IMR-90 (cell line): Measurements from ENCODE around the gene ROR2. TPM values are rescaled to one million over a fixed set of nuclear protein-coding genes. Genes with fewer than 3 reads are reported as not detected.

Experiments
- ATAC-seq: fragments of 200-7000 bp; cut with Tn5 transposase; 2 replicates; pipeline ENCODE4 v1.9.1; 2020; ENCODE audit warnings: low read depth, mild to moderate bottlenecking, moderate library complexity
- BruUV-seq: library from RNA; stranded (reverse); fragments of 400-500 nt; replicated peaks from 2 replicates; lab custom pipeline; 2021; lab: Mats Ljungman, UMichigan
- CTCF ChIA-PET: fragments of 300-600 bp; formaldehyde crosslinking; extraction: SDS; loops from one replicate; lab custom pipeline; 2021; ENCODE audit warnings: antibody characterized with exemption; lab: Yijun Ruan, JAX
- POLR2A ChIA-PET: fragments of 300-600 bp; sonication (Branson Sonifier 250); formaldehyde crosslinking; loops from one replicate; lab custom pipeline; 2022; ENCODE audit warnings: antibody characterized with exemption; ENCODE audit not compliant: unreplicated experiment; lab: Charles Lee
- DNase-seq: peaks from one replicate; pipeline ENCODE4 v3.0.0; 2013
- H2AFZ ChIP-seq: replicated peaks from 2 replicates; pipeline ENCODE3; 2013; ENCODE audit warnings: low read length, mild to moderate bottlenecking; ENCODE audit not compliant: poor library complexity
- H2AK5ac ChIP-seq: 2 replicates; pipeline ENCODE4 v1.6.1; 2013; ENCODE audit warnings: low read depth, low read length, inconsistent platforms
- H2AK9ac ChIP-seq: replicated peaks from 2 replicates; pipeline ENCODE3; 2013; ENCODE audit warnings: mild to moderate bottlenecking, low read depth, low read length, moderate library complexity; ENCODE audit not compliant: poor library complexity
- H2BK120ac ChIP-seq: 2 replicates; pipeline ENCODE4 v1.6.1; 2013; ENCODE audit warnings: low read depth, low read length, inconsistent platforms
- H2BK15ac ChIP-seq: 3 replicates; pipeline ENCODE4 v1.6.1; 2013; ENCODE audit warnings: low read depth, low read length, inconsistent platforms
- H2BK20ac ChIP-seq: 2 replicates; pipeline ENCODE4 v1.6.1; 2013; ENCODE audit warnings: low read depth, mild to moderate bottlenecking, inconsistent platforms, low read length, moderate library complexity
- H2BK5ac ChIP-seq: 2 replicates; pipeline ENCODE4 v1.6.1; 2013; ENCODE audit warnings: mild to moderate bottlenecking, low read depth, low read length, inconsistent platforms; ENCODE audit not compliant: poor library complexity, severe bottlenecking
- H3K14ac ChIP-seq: replicated peaks from 2 replicates; pipeline ENCODE4 v1.6.1; 2013; ENCODE audit warnings: low read depth, low read length, inconsistent platforms
- H3K18ac ChIP-seq: 2 replicates; pipeline ENCODE4 v1.6.1; 2013; ENCODE audit warnings: low read depth, low read length, control low read depth
- H3K23ac ChIP-seq: 2 replicates; pipeline ENCODE4 v1.6.1; 2013; ENCODE audit warnings: low read depth, low read length, inconsistent platforms
- H3K27ac ChIP-seq: 2 replicates; pipeline ENCODE4 v1.5.1; 2013; ENCODE audit warnings: mild to moderate bottlenecking, control low read depth, low read length; ENCODE audit not compliant: insufficient read depth
- H3K27me3 ChIP-seq: 2 replicates; pipeline ENCODE4 v1.6.1; 2013; ENCODE audit warnings: low read length; ENCODE audit not compliant: control insufficient read depth, insufficient read depth
- H3K36me3 ChIP-seq: 2 replicates; pipeline ENCODE4 v1.6.1; 2013; ENCODE audit warnings: low read length, mixed read lengths; ENCODE audit not compliant: control insufficient read depth, insufficient read depth
- H3K4ac ChIP-seq: 2 replicates; pipeline ENCODE4 v1.6.1; 2013; ENCODE audit warnings: low read depth, low read length, inconsistent platforms
- H3K4me1 ChIP-seq: 2 replicates; pipeline ENCODE4 v1.6.1; 2013; ENCODE audit warnings: low read length, mixed read lengths; ENCODE audit not compliant: control insufficient read depth, insufficient read depth
- H3K4me2 ChIP-seq: 2 replicates; pipeline ENCODE4 v1.6.1; 2013; ENCODE audit warnings: low read depth, mild to moderate bottlenecking, control low read depth, low read length, moderate library complexity
- H3K4me3 ChIP-seq: 2 replicates; pipeline ENCODE4 v1.5.1; 2013; ENCODE audit warnings: low read depth, mild to moderate bottlenecking, control low read depth, low read length, moderate library complexity; ENCODE audit not compliant: insufficient read depth
- H3K56ac ChIP-seq: 2 replicates; pipeline ENCODE4 v1.6.1; 2013; ENCODE audit warnings: low read length, inconsistent platforms; ENCODE audit not compliant: insufficient read depth; ENCODE audit errors: extremely low read depth
- H3K79me1 ChIP-seq, 2 experiments: 2 replicates each; pipeline ENCODE4 v1.6.1; 2013; ENCODE audit warnings: low read length in 2 of 2, inconsistent platforms in 1 of 2, low read depth in 1 of 2
- H3K9ac ChIP-seq: 2 replicates; pipeline ENCODE4 v1.6.1; 2013; ENCODE audit warnings: low read depth, low read length, control low read depth
- H3K9me1 ChIP-seq: 2 replicates; pipeline ENCODE4 v1.6.1; 2013; ENCODE audit warnings: low read length, inconsistent platforms; ENCODE audit not compliant: insufficient read depth
- H3K9me3 ChIP-seq: 2 replicates; pipeline ENCODE4 v1.6.1; 2013; ENCODE audit warnings: low read length; ENCODE audit not compliant: control insufficient read depth, insufficient read depth
- H4K20me1 ChIP-seq: 2 replicates; pipeline ENCODE4 v1.6.1; 2013; ENCODE audit warnings: low read length, inconsistent platforms; ENCODE audit not compliant: insufficient read depth
- H4K5ac ChIP-seq: 2 replicates; pipeline ENCODE4 v1.6.1; 2013; ENCODE audit warnings: mild to moderate bottlenecking, low read depth, low read length, control low read depth
- H4K8ac ChIP-seq, 2 experiments: 2 replicates each; pipeline ENCODE4 v1.6.1; 2013; ENCODE audit warnings: low read depth in 2 of 2, low read length in 2 of 2, control low read depth in 1 of 2, inconsistent platforms in 1 of 2
- H4K91ac ChIP-seq: 2 replicates; pipeline ENCODE4 v1.6.1; 2013; ENCODE audit warnings: low read depth, low read length, inconsistent platforms; ENCODE audit not compliant: insufficient read depth
- MAFK ChIP-seq: IDR thresholded peaks from 2 replicates; pipeline ENCODE4 v1.6.1; 2012; ENCODE audit warnings: low read depth, low read length, improper control_type of control experiment
- MXI1 ChIP-seq: IDR thresholded peaks from 2 replicates; pipeline ENCODE4 v1.6.1; 2012; ENCODE audit warnings: low read depth, mild to moderate bottlenecking, low read length, moderate library complexity, borderline replicate concordance
- POLR2A ChIP-seq: IDR thresholded peaks from 2 replicates; pipeline ENCODE4 v1.6.1; 2012; ENCODE audit warnings: mild to moderate bottlenecking, low read depth, low read length
- WGBS, 2 experiments: methylation state at CpG; one replicate each; pipeline versions ENCODE4 v1.1.5 to v1.1.7; 2013; ENCODE audit warnings: missing lambda C conversion rate in 2 of 2; ENCODE audit not compliant: insufficient read length in 1 of 2; ENCODE audit errors: extremely low coverage in 2 of 2; 5-methylcytosine and 5-hydroxymethylcytosine counted together
- dilution Hi-C: fragments of 300-500 bp; cut with HindIII; formaldehyde crosslinking; loops from one replicate; pipeline ENCODE4 v1.14.3; 2018; ENCODE audit warnings: low sequenced_read_pairs; ENCODE audit not compliant: unreplicated experiment
- in situ Hi-C: fragments of 300-500 bp; cut with MboI; formaldehyde crosslinking; loops from 3 replicates; pipeline ENCODE4 v1.14.3; 2019; ENCODE audit warnings: low sequenced_read_pairs, inconsistent platforms, mixed read lengths
- intact Hi-C: fragments of 100-400 bp; cut with micrococcal nuclease; formaldehyde crosslinking; loops from 2 replicates; pipeline ENCODE4 v1.10.0; 2022
- polyA plus RNA-seq, 3 experiments: library from polyadenylated mRNA; depleted of rRNA; stranded (reverse); fragments of >200 nt; gene quantifications; 2 replicates each; pipeline ENCODE4 v1.2.3, GENCODE V29; 2012; ENCODE audit warnings: low replicate concordance in 1 of 3
- total RNA-seq: library from RNA; depleted of rRNA; stranded (reverse); fragments of >200 nt; gene quantifications from 2 replicates; pipeline ENCODE4 v1.2.3, GENCODE V29; 2012
- TF ChIP-seq, protein P1 (sequence below): fragments of 150-350 bp; IDR thresholded peaks from 2 replicates; pipeline ENCODE4 v1.6.1; 2016; ENCODE audit warnings: low read depth, mild to moderate bottlenecking, low read length, moderate library complexity, borderline replicate concordance

ROR2 gene
- total and polyA plus RNA-seq, 2 of the 4 experiments (the other 2 are of a cell fraction): 2.3 to 4.8 TPM

GRCh38 chr9:91735049-91735448 is 215.0 kb downstream of the ROR2 start:
- no peaks in the 10 kb centered on the region for H4K20me1 ChIP-seq
- H2BK5ac ChIP-seq: no peak overlapping the region
- H3K56ac ChIP-seq: no peak overlapping the region
- H3K9me1 ChIP-seq: no peaks in the 10 kb centered on the region; the same call in 1 of the 2 replicates
- no peak overlapping the region for H4K8ac ChIP-seq
- intact Hi-C loops: loop anchor here (2.0 kb wide), 1 partner anchor 214 kb away; no protein-coding TSS in a partner anchor
- peaks cover 43% of the 10 kb centered on the region; the same call in 1 of the 2 replicates for H3K36me3 ChIP-seq
- H2AK5ac ChIP-seq: no peak overlapping the region
- no peak overlapping the region for H3K23ac ChIP-seq
- ATAC-seq (no peak; the same call in 1 of the 2 replicates), DNase-seq (no peak)
- no peak overlapping the region for H3K27ac ChIP-seq
- no peaks in the 10 kb centered on the region for H3K4me1 ChIP-seq
- no peak overlapping the region for H2BK120ac ChIP-seq
- no peak overlapping the region for H2AFZ ChIP-seq
- TF ChIP-seq POLR2A (no peak), MXI1 (no peak), MAFK (no peak)
- TF ChIP-seq, protein P1, sequence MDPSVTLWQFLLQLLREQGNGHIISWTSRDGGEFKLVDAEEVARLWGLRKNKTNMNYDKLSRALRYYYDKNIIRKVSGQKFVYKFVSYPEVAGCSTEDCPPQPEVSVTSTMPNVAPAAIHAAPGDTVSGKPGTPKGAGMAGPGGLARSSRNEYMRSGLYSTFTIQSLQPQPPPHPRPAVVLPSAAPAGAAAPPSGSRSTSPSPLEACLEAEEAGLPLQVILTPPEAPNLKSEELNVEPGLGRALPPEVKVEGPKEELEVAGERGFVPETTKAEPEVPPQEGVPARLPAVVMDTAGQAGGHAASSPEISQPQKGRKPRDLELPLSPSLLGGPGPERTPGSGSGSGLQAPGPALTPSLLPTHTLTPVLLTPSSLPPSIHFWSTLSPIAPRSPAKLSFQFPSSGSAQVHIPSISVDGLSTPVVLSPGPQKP: no peak
- no peaks in the 10 kb centered on the region for H3K9me3 ChIP-seq
- no peaks in the 10 kb centered on the region for H3K27me3 ChIP-seq
- BruUV-seq: no TSS peak
- H4K91ac ChIP-seq: no peak overlapping the region
- ChIA-PET POLR2A (no interaction called here), CTCF (interaction anchor here (0.5 to 1.3 kb wide), 3 partner anchors 15 to 819 kb away, joined by 3 read pairs; no protein-coding TSS in a partner anchor)
- in situ Hi-C loops: no loop called here
- H2BK20ac ChIP-seq: no peak overlapping the region
- H3K4me2 ChIP-seq: no peak overlapping the region
- H3K18ac ChIP-seq: no peak overlapping the region
- dilution Hi-C loops: no loop called here
- H2BK15ac ChIP-seq: no peak overlapping the region
- no peak overlapping the region for H3K4ac ChIP-seq
- H2AK9ac ChIP-seq: no peak overlapping the region
- no peak overlapping the region for H4K5ac ChIP-seq
- no peak overlapping the region for H3K4me3 ChIP-seq
- no peaks in the 10 kb centered on the region for H3K79me1 ChIP-seq
- no peak overlapping the region for H3K14ac ChIP-seq
- WGBS, 2 experiments: no CpG with 5 or more reads among the region's 1 CpG
- no peak overlapping the region for H3K9ac ChIP-seq
